GM21367 (cell line): ENCODE data around the gene HINT2.

Source experiments
- ATAC-seq: cut with Tn5 transposase; IDR thresholded peaks from one replicate; pipeline ENCODE4 v1.9.1; 2021; ENCODE audit not compliant: unreplicated experiment

Gene HINT2

GRCh38 chr9:35781066-35781465 is 33.8 kb downstream of the HINT2 start:
- no peak for ATAC-seq

GRCh38 chr9:35778496-35778895 is 36.3 kb downstream of the HINT2 start:
- no peak for ATAC-seq

- no peak for ATAC-seq
Observed at GRCh38 chr9:35776018-35776417, 38.8 kb downstream of the HINT2 start.

- no peak for ATAC-seq
Observed at GRCh38 chr9:35774907-35775635, 39.8 kb downstream of the HINT2 start.

- ATAC-seq = no peak
Observed at GRCh38 chr9:35771943-35772342, 42.9 kb downstream of the HINT2 start.

- no peak for ATAC-seq
Observed at GRCh38 chr9:35771534-35771933, 43.3 kb downstream of the HINT2 start.

- ATAC-seq = no peak
Observed at GRCh38 chr9:35771075-35771433, 43.8 kb downstream of the HINT2 start.

GRCh38 chr9:35769763-35770162 is 45.1 kb downstream of the HINT2 start:
- no peak for ATAC-seq

GRCh38 chr9:35767458-35767857 is 47.4 kb downstream of the HINT2 start:
- no peak for ATAC-seq

- ATAC-seq = no peak
Observed at GRCh38 chr9:35766997-35767396, 47.8 kb downstream of the HINT2 start.

GRCh38 chr9:35763803-35764202 is 51.0 kb downstream of the HINT2 start:
- ATAC-seq = no peak

- no peak for ATAC-seq
Observed at GRCh38 chr9:35763181-35763580, 51.7 kb downstream of the HINT2 start.
